HG03175 (cell line): ENCODE data around the gene CD36.
A peak's percentile ranks its signal among the peaks of the same experiment; 100 is the strongest.

Experiments used
- ATAC-seq: cut with Tn5 transposase; IDR thresholded peaks from one replicate; pipeline ENCODE4 v1.9.1; 2021; ENCODE audit warnings: mild to moderate bottlenecking, moderate library complexity; ENCODE audit not compliant: unreplicated experiment

The CD36 gene

DNA sequence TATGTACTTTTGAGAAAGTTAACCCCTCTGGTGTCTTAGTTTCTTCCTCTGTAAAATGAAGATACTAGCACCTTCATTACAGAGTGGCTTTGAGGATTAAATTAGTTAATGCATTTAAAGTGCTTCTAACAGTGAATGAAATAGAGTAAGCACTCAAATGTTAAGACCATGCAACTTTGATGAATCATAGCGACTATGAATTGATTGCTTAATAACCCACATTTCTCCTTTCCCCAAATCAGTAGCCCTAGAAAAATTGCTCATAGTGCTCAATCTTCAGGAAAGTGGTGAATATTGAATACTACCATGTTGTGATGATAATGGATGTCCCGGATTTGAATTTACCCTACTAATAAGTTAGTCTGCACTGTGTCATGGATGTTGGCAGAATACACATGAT is 48.1 kb downstream of the CD36 start:
- no peak for ATAC-seq

DNA sequence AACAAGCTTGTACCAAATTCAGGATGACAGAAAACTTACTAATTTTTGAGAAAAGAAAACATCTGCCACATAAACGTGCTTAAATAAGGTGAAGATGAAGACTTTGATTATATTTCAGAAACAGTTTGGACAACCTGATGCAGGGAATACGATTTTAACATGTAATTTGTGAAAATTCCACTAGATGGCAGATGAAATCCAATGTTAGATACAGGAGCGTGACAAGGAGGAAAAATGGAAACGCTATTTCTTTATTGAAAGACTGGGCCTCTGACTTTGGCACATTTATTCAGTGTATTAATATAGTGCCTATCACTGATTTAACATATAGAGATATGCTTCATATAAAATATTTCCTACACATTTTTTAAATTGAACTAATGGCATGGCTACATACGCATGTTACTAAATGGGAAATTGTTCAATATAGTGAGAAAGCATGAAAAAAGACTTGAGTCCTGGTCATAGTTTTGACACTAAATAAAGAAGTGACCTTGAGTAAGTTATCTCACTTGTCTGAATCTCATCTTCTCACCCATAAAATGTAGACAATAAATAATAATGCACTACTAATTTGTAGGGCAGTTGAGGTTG is 60.7 kb downstream of the CD36 start:
- ATAC-seq = peak; percentile 77

DNA sequence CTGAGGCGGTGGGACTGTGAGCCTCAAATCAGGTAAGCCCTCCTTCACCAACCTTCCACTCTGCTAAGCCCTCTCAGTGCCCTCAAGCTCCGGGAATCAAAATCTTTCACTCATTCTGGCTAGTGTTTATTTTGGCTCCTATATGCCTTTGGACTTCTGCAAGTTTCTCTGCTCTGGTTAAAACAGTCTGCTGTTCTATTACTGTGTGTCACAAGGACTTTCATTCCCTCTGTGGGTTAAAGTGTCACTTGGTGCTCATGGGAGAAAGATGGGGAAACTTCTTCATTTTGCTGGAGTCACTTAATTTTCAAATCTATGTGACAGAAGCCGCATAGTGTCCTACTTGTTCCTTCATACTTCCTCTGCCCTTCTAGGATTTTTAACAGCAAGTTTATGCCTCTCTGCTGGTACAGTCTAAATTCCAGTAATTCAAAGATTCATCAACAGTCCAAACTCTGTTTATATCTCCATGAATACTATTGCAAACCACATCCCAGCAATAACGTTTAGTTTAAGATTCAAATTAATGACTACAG is 61.3 kb downstream of the CD36 start:
- no peak for ATAC-seq

DNA sequence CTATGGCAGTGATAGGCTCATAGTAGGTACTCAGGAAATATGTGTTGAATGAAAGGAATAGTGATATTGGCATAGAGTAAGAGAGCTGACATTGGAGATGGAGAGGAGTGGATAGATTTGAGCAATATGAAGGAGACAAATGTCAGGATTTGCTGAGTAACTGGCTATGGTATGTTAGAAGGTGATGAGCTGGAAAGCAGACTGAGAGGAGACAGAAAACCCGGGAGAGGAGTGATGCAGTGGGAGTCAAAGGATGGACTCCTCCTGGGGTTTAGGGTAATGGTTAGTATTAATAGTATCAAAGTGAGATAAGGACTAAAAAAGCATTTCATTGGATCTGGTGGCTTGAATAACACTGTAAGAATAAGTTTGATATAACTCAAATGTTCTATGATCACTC is 64.8 kb downstream of the CD36 start:
- no peak for ATAC-seq

DNA sequence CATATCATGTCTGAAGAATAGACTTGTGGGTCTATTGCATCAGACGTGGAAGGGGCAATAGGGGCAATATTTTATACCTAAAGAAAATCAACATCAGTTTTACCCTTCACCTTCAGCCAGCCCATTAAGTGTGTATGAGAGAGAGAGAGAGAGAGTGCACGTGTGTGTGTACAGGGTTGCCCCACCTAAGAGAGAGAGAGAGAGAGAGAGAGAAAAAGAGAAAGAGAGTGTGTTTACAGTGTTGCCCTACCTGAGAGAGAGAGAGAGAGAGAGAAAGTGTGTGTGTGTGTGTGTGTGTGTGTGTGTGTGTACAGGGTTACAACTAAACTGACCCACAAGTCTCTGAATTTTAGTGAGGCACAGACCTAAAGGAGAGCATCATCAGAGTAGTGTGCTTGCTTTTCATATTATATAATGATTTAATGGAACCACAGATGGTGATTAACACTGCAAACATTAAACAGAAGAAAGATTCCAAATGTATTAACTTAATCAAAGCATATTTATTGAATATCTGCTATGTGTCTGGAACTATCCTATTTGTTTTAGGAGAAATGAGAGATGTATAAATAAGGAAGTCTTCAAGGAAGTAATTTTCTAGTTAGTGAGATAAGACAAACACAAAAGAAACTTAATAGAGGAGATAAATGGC is 66.8 kb downstream of the CD36 start:
- no peak for ATAC-seq

DNA sequence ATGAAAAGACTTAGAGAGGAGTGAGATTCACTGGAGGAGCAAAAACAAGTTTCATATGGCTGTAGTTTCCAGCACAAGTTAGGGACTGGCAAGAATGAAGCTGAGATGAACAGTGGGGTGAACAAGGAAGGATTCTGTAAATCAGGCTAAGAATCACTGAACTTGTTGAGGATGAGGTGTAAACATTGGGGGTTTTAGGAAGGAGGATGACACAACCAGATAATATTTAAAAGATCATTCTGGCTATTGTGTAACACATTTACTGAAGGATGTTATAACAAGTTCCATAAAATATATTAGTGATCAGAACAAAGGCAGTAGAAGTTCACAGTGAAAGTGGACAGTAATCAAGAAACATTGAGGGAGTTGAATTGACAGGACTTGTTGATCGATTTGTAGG is 68.9 kb downstream of the CD36 start:
- no peak for ATAC-seq

DNA sequence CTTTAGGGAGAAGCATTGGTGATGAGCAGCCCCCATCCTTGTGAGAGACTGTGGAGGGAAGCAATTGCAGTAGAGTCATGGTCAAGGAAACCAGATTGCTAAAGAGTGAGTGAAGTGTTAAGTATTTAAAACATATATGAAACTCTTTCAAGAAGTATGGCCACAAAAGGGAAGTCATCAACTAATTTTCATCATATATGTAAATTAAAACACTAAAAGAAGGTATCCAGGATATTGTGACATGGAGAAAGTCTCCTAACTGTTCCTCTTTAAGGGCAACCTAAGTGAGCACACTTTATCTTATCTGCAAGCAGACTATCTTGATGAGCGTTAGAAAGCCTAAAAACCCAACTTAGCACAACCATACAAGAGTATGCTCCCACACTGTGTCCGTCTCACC is 69.7 kb downstream of the CD36 start:
- ATAC-seq = no peak

DNA sequence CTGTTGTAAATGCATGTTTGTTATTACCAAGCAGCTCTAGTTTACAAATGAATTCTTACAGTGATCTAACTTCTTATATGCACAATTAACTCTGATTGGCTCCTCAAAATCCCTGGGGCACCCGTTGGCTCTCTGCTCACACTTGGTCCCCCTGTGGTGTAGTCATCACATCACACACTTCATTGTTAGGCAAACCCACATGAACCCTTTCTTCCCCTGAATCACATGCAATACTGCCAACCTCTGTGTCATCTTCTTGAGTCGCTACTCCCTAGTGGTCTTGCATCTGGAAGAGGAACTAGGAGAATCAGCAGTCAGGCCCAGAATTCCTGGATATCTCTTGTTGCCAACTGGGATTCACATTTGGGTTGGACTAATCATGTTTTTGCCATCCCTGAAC is 73.1 kb downstream of the CD36 start:
- ATAC-seq = no peak

DNA sequence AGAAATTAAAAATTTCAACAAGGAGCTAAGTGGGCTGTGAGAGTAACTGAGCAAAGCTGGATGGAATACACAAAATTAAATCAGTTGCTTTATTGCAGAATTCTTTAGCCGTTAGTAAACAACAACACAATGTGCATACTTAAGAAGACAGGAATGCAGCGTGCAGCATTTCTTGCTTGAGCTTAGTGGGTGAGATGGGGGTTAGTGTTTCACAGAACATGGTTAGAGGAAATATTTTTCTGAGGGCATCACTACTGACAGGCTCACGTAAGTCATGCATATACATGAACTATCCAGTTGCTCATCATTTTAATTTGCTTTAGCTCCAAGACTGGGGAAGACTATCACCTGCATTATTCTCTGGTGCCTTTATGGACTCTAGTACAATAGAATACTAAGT is 80.8 kb downstream of the CD36 start:
- ATAC-seq = no peak

DNA sequence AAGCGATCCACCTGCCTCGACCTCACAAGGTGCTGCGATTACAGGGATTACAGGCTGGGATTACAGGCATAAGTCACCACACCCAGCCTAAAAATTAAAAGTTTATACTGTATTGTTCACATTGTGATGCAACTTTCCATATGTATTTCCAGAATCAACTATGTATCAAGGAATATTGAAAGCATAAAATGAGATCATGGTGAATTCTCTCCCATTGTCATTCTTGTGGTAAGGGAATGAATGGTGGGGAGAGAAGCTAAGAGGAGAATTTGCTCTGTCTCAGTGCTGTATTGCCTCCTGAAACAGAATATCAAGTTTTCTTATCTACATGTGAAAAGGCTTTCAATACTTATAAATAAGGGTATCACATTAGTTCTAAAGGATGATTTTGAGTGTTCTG is 81.7 kb downstream of the CD36 start:
- ATAC-seq = no peak

DNA sequence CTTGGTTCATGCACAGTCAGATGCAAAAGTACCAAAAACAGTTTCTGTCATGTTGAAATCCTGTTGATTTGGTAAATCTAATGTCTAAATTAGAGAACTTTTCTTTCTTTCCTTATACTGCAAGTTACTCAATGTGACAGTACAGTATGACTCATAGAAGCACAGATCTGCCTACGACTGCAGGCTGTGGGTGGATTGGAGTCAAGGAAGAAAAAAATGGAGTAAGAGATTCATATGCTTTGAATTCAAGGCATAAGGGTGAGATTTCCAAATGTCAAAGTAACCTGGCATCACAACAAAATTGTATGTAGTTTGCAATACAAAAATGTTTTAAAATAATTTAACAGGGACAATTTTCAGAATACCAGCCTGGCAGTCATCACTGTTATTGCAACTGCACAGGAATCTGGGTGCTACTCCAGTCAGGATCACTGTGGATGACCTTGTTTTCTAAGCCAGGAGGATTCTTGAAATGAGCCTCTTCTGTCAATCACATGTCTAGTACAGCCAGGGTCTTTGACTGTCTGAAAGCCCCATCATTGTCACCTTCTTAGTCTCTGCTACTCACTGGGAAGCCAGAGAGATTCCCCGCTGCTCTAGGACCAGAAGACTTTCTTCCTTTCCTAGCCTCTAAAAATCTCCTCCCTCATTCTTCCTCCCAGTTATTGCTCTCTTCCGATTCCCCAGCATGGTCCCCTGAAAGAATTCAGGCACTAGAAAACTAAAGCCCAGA is 83.6 kb downstream of the CD36 start:
- no peak for ATAC-seq

DNA sequence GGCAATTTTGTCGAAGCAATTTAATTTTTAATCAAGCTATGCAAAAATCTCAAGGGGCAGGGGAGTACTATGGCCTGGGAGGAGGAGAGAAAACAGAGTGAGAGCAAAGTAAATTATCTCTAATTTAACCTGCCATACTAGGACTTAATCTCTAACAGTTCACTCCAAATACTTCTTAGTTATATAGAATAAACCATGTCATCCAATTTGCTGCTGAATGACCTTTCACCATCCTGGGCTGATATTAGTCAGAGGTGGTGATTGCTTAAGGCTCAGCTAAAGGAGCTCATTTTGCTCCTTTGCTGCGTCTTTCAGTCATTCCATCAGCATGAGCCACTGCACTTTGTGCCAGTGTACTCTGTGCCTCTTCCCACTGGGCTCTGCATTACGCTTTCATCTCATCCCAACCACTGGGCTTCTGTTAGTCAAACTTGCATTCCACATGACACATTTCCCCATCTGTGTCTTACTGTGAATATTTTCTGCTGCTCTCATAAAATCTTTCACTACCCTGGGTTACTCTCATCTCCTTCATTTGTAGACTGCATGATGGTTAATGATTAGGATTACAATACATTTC is 84.3 kb downstream of the CD36 start:
- ATAC-seq = no peak

DNA sequence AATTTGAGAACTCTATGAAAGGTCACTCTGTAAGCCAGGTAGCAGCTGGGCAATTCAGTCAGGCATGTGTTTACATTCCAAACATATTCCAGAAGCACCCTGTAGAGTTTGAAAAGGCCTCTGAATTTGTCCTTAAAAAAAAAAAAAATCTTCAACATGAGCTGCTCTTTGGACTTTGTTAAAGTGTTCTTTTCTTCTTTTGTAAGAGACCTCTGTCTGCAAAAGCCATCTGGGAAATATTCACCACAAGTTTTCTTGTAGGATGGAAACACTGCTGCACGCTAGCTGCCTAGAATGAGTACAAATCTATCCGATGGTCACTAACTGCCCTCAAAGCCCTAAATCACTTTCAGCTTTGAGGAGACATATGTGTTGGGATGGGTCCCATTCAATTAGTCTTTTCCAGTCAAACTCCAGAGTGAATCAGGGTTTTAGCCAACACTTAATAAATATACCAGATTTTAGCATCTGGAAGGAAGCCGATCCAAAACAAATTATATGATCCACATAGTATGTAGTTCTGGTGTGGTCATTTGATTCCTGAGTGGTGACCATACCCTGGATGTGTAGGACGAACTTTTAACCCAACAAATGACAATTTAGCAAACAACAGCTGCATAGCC is 85.9 kb downstream of the CD36 start:
- no peak for ATAC-seq

DNA sequence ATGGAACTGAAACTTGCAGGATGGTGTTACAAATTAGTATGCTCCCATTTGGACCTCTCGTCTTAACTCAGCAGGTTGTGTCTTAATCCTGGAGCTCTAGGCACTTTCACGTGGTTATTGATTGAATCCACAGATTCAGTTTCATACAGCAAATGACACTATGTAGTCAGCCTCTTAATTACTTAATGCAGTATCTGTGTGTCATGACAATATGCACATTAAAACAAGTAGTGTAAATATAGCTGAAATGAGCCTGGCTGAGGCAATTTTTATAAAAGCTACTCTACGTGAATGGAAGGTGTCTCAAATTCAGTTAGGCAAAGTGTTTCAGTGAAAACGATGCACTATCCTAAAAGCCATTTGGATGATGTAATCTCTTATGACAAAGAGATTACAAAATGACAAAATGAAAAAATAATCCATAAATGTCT is 86.8 kb downstream of the CD36 start:
- no peak for ATAC-seq
